T-cell (primary cell): ENCODE results near the gene GALNT10. TPM values are rescaled to one million over a fixed set of nuclear protein-coding genes. Genes with fewer than 3 reads are reported as not detected.

Experiments
- ATAC-seq, 4 experiments: fragments of 200-7000 bp in 3 of 4; fragments of 150-1000 bp in 1 of 4; cut with Tn5 transposase; replicated peaks in 1 of 4; 1 replicate in 3 of 4; 2 replicates in 1 of 4; pipeline ENCODE4 v1.10.0; 2021; ENCODE audit warnings: moderate library complexity in 3 of 4, mild to moderate bottlenecking in 2 of 4, moderate number of reproducible peaks in 1 of 4
- CTCF ChIA-PET, 2 donors: fragments of 300-600 bp; sonication (Branson Sonifier 250); formaldehyde crosslinking; loops; one replicate each; lab custom pipeline; 2022; ENCODE audit warnings: antibody characterized with exemption in 2 of 2; lab: Charles Lee
- POLR2A ChIA-PET, 2 donors: fragments of 300-600 bp; sonication (Branson Sonifier 250); formaldehyde crosslinking; loops; one replicate each; lab custom pipeline; 2022; ENCODE audit warnings: antibody characterized with exemption in 2 of 2; lab: Charles Lee
- DNase-seq, 35 experiments: peaks; one replicate each; pipeline versions ENCODE4 v3.0.0 to v3.0.0-alpha.2; 2013 to 2023
- H3K27ac ChIP-seq: one replicate; pipeline ENCODE4 v1.5.1; 2013; ENCODE audit warnings: low read length
- H3K27me3 ChIP-seq, 2 experiments: replicated peaks in 1 of 2; 1 replicate in 1 of 2; 2 replicates in 1 of 2; pipeline versions ENCODE4 v1.6.1 to v1.7.0; 2013; ENCODE audit warnings: low read length in 1 of 2, mixed read lengths in 1 of 2; ENCODE audit not compliant: control insufficient read depth in 2 of 2, insufficient read depth in 2 of 2; ENCODE audit errors: extremely low read depth in 1 of 2
- H3K36me3 ChIP-seq, 2 donors: 1 replicate in 1 of 2; 2 replicates in 1 of 2; pipeline versions ENCODE4 v1.6.1 to v1.7.0; 2013; ENCODE audit warnings: low read length in 1 of 2; ENCODE audit not compliant: control insufficient read depth in 2 of 2, insufficient read depth in 1 of 2; ENCODE audit errors: extremely low read depth in 1 of 2
- H3K4me1 ChIP-seq, 2 experiments: 1 replicate in 1 of 2; 2 replicates in 1 of 2; pipeline versions ENCODE4 v1.6.1 to v1.7.0; 2013; ENCODE audit warnings: low read length in 2 of 2, mixed read lengths in 1 of 2; ENCODE audit not compliant: insufficient read depth in 2 of 2, control insufficient read depth in 1 of 2; ENCODE audit errors: extremely low read depth in 1 of 2
- H3K4me3 ChIP-seq, 2 donors: 1 replicate in 1 of 2; 2 replicates in 1 of 2; pipeline versions ENCODE4 v1.5.1 to v1.7.0; 2013; ENCODE audit warnings: mild to moderate bottlenecking in 2 of 2, low read length in 1 of 2, moderate library complexity in 1 of 2; ENCODE audit not compliant: control insufficient read depth in 1 of 2; ENCODE audit errors: extremely low read depth in 1 of 2
- H3K9me3 ChIP-seq: 2 replicates; pipeline ENCODE4 v1.7.0; 2013
- H3K27ac Mint-ChIP-seq, 2 donors: one replicate each; pipeline ENCODE4 v1.8.0; 2020 to 2021; ENCODE audit warnings: mild to moderate bottlenecking in 2 of 2, mixed read lengths in 2 of 2
- H3K27me3 Mint-ChIP-seq, 2 donors: one replicate each; pipeline ENCODE4 v1.8.0; 2021 to 2022; ENCODE audit warnings: mixed read lengths in 2 of 2
- H3K36me3 Mint-ChIP-seq: one replicate; pipeline ENCODE4 v1.8.0; 2021; ENCODE audit warnings: mixed read lengths
- H3K4me1 Mint-ChIP-seq, 3 donors: one replicate each; pipeline ENCODE4 v1.8.0; 2020 to 2022; ENCODE audit warnings: mixed read lengths in 3 of 3, mild to moderate bottlenecking in 1 of 3
- H3K4me3 Mint-ChIP-seq, 3 donors: one replicate each; pipeline ENCODE4 v1.8.0; 2020 to 2022; ENCODE audit warnings: mild to moderate bottlenecking in 3 of 3, mixed read lengths in 3 of 3, moderate library complexity in 3 of 3
- H3K9me3 Mint-ChIP-seq, 3 donors: one replicate each; pipeline ENCODE4 v1.8.0; 2020 to 2022; ENCODE audit warnings: mixed read lengths in 3 of 3
- WGBS: methylation state at CpG from one replicate; pipeline ENCODE4 v1.1.5; 2013; ENCODE audit warnings: missing lambda C conversion rate; ENCODE audit not compliant: insufficient coverage; 5-methylcytosine and 5-hydroxymethylcytosine counted together
- total RNA-seq, 35 experiments: library from RNA in 6 of 35; stranded (reverse) in 6 of 35; fragments of 120-200 nt in 1 of 35; gene quantifications; one replicate each; pipeline versions ENCODE4 v1.2.1 to v1.2.4 and lab custom pipeline; 2013 to 2026

GALNT10 gene
- total RNA-seq, 5 donors from 2014 or later (not counting 1 experiment from before 2014, with no cell fraction given): 26.9 to 62.7 (median 40.8) TPM

DNA sequence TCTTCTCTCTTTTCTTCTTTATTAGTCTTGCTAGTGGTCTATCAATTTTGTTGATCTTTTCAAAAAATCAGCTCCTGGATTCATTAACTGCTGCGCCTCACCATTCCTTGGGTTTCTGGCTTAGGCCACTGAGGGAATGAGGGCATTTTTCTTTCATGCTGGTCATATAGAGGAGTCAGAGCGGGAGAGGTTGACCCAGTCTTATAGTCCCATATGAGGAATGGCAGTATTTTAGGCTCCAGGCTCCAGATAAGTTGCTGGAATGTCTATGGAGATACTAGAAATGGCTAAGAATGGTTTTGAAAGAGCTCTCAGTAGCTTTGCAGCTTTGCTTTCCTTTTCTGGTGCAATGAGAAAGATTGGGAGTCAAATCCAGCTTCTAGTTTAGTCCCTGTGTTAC is 58.2 kb downstream of the GALNT10 start:
- no peak for DNase-seq
- Histone ChIP-seq H3K27me3 (no peaks in the 10 kb centered on the region), H3K36me3 (no peaks in the 10 kb centered on the region), H3K9me3 (no peaks in the 10 kb centered on the region), H3K4me3 (no peak overlapping the region), H3K4me1 (no peaks in the 10 kb centered on the region), H3K27ac (no peak overlapping the region)
- 100% methylated on average over 2 of the region's 2 CpGs for WGBS
- ATAC-seq: no peak
- H3K4me1 Mint-ChIP-seq: peaks cover 20 to 28% (median 22%) of the 10 kb centered on the region in 3 donors
- POLR2A ChIA-PET: no interaction called here
- no peak overlapping the region for H3K27ac Mint-ChIP-seq
- no peaks in the 10 kb centered on the region for H3K27me3 Mint-ChIP-seq
- peaks cover 38% of the 10 kb centered on the region for H3K36me3 Mint-ChIP-seq
- no peak overlapping the region for H3K4me3 Mint-ChIP-seq
- CTCF ChIA-PET: no interaction called here
- H3K9me3 Mint-ChIP-seq: peaks cover 11 to 16% (median 14%) of the 10 kb centered on the region in 3 donors

GRCh38 chr5:154249826-154250225 is 59.3 kb downstream of the GALNT10 start:
- Mint-ChIP-seq H3K9me3 (peaks cover 10 to 12% (median 11%) of the 10 kb centered on the region in 3 donors), H3K4me3 (no peak overlapping the region), H3K27ac (no peak overlapping the region), H3K4me1 (peaks cover 14 to 22% (median 21%) of the 10 kb centered on the region in 3 donors), H3K36me3 (peaks cover 46% of the 10 kb centered on the region), H3K27me3 (no peaks in the 10 kb centered on the region)
- no peaks in the 10 kb centered on the region for H3K9me3 ChIP-seq
- WGBS: 80% methylated on average over 1 of the region's 3 CpGs
- ChIA-PET POLR2A (interaction anchor here in 1 of 2 donors (0.7 kb wide), 1 partner anchor 39 kb away, joined by 3 read pairs; no protein-coding TSS in a partner anchor), CTCF (no interaction called here)
- no peaks in the 10 kb centered on the region for H3K27me3 ChIP-seq
- H3K4me3 ChIP-seq: no peak overlapping the region
- no peak for DNase-seq
- no peak overlapping the region for H3K27ac ChIP-seq
- no peak for ATAC-seq
- no peaks in the 10 kb centered on the region for H3K4me1 ChIP-seq
- H3K36me3 ChIP-seq: no peaks in the 10 kb centered on the region

DNA sequence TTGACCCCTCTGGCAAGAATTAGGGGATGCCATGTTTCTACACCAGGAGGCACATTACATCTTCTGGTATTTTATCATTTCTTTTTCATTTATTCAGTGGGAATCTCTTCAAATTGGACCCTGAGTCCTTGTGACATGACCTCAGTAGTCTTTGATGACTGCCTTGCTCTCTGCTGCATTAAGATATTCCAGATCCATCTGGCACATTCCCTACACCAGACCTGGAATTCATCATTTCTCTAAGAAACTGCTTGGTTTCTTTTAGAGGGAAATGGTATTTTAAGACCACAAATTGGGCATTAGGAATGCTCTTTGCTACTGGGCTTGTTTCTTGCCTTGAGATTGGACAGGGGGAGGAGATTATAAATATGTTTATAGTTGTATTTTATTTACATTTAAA is 61.0 kb downstream of the GALNT10 start:
- H3K27me3 Mint-ChIP-seq: no peaks in the 10 kb centered on the region
- no peak overlapping the region for H3K4me3 Mint-ChIP-seq
- no peaks in the 10 kb centered on the region for H3K27me3 ChIP-seq
- H3K36me3 Mint-ChIP-seq: peaks cover 48% of the 10 kb centered on the region
- H3K27ac ChIP-seq: no peak overlapping the region
- no peaks in the 10 kb centered on the region for H3K4me1 ChIP-seq
- H3K9me3 ChIP-seq: no peaks in the 10 kb centered on the region
- H3K4me3 ChIP-seq: no peak overlapping the region
- peaks cover 8 to 12% (median 11%) of the 10 kb centered on the region in 3 donors for H3K9me3 Mint-ChIP-seq
- no peak for DNase-seq
- no peaks in the 10 kb centered on the region for H3K36me3 ChIP-seq
- ATAC-seq: no peak
- no peak overlapping the region for H3K27ac Mint-ChIP-seq
- H3K4me1 Mint-ChIP-seq: peaks cover 10 to 22% (median 22%) of the 10 kb centered on the region in 3 donors
- ChIA-PET CTCF (no interaction called here), POLR2A (no interaction called here)

GRCh38 chr5:154253807-154254206 is 63.3 kb downstream of the GALNT10 start:
- peaks cover 62% of the 10 kb centered on the region for H3K36me3 Mint-ChIP-seq
- Histone ChIP-seq H3K27ac (no peak overlapping the region), H3K4me1 (no peaks in the 10 kb centered on the region), H3K9me3 (no peaks in the 10 kb centered on the region), H3K4me3 (no peak overlapping the region), H3K27me3 (no peaks in the 10 kb centered on the region), H3K36me3 (no peaks in the 10 kb centered on the region)
- H3K4me1 Mint-ChIP-seq: peaks cover 8 to 21% (median 18%) of the 10 kb centered on the region in 3 donors
- no peak for ATAC-seq
- ChIA-PET CTCF (no interaction called here), POLR2A (no interaction called here)
- WGBS: no CpG with 5 or more reads among the region's 2 CpGs
- H3K27me3 Mint-ChIP-seq: no peaks in the 10 kb centered on the region
- no peak for DNase-seq
- H3K4me3 Mint-ChIP-seq: no peak overlapping the region
- H3K9me3 Mint-ChIP-seq: peaks cover 8 to 12% (median 11%) of the 10 kb centered on the region in 3 donors
- H3K27ac Mint-ChIP-seq: no peak overlapping the region

DNA sequence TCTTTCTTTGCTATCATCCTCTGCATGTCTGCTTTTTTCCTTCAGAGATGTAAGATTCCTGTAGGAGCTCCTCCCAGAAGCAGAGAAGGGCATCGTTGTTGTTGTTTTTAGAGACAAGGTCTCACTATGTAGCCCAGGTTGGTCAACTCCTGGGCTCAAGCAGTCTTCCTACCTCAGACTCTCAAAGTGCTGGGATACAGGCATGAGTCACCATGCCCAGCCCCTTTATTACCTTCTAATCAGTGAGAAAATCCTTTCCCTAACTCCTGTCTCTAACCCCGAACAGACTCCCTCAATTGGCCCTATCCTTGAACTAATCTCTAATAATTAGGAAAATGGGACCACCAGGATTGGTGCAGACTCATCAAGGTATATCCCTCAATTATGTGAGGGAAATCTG is 64.4 kb downstream of the GALNT10 start:
- Mint-ChIP-seq H3K4me3 (no peak overlapping the region), H3K4me1 (peaks cover 8 to 24% (median 17%) of the 10 kb centered on the region in 3 donors), H3K9me3 (peaks cover 8 to 12% (median 11%) of the 10 kb centered on the region in 3 donors), H3K27me3 (no peaks in the 10 kb centered on the region), H3K27ac (no peak overlapping the region), H3K36me3 (peaks cover 66% of the 10 kb centered on the region)
- H3K27me3 ChIP-seq: no peaks in the 10 kb centered on the region
- no peak overlapping the region for H3K4me3 ChIP-seq
- CTCF ChIA-PET: no interaction called here
- no peak overlapping the region for H3K27ac ChIP-seq
- H3K4me1 ChIP-seq: no peaks in the 10 kb centered on the region
- no CpG with 5 or more reads among the region's 2 CpGs for WGBS
- DNase-seq (no peak), ATAC-seq (no peak)
- POLR2A ChIA-PET: no interaction called here
- no peaks in the 10 kb centered on the region for H3K36me3 ChIP-seq
- no peaks in the 10 kb centered on the region for H3K9me3 ChIP-seq

DNA sequence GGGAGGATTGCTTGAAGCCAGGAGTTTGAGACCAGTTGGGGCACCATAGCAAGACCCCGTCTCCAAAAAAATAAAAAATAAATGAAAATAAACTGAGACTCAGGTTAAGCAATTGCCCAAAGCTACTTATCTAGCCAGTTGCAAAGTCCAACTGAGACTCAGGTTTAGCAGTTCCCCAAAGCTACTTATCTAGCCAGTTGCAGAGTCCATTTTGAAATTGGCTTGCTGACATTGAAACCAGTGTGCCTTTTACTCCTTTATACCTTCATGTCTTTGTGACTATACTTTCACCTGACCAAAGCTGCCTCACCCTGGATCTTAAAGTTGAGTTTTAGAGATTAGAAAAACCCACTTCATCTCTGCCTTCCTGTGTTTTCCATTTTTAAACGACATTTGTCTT is 66.5 kb downstream of the GALNT10 start:
- no peak for ATAC-seq
- Mint-ChIP-seq H3K9me3 (peaks cover 3 to 10% (median 7%) of the 10 kb centered on the region in 3 donors), H3K27ac (no peak overlapping the region), H3K36me3 (peaks cover 63% of the 10 kb centered on the region), H3K27me3 (no peaks in the 10 kb centered on the region), H3K4me1 (peaks cover 6 to 25% (median 17%) of the 10 kb centered on the region in 3 donors), H3K4me3 (no peak overlapping the region)
- POLR2A ChIA-PET: no interaction called here
- H3K4me3 ChIP-seq: no peak overlapping the region
- no peaks in the 10 kb centered on the region for H3K9me3 ChIP-seq
- peaks cover 0 to 6% of the 10 kb centered on the region in 2 donors for H3K36me3 ChIP-seq
- H3K27me3 ChIP-seq: no peaks in the 10 kb centered on the region
- CTCF ChIA-PET: no interaction called here
- no peak overlapping the region for H3K27ac ChIP-seq
- DNase-seq: no peak
- H3K4me1 ChIP-seq: no peaks in the 10 kb centered on the region
- no CpG with 5 or more reads among the region's 2 CpGs for WGBS
